Activated naive CD8-positive, alpha-beta T cell treated with anti-CD3 and anti-CD28 coated beads for 36 hours (primary cell): ENCODE results near the gene KLK15. TPM values are rescaled to one million over a fixed set of nuclear protein-coding genes. Genes with fewer than 3 reads are reported as not detected.

Source experiments
- DNase-seq: peaks from one replicate; pipeline ENCODE4 v3.0.0; 2021
- H3K27ac Mint-ChIP-seq: one replicate; pipeline ENCODE4 v1.8.0; 2022; ENCODE audit warnings: mild to moderate bottlenecking, moderate library complexity, mixed read lengths
- H3K27me3 Mint-ChIP-seq: one replicate; pipeline ENCODE4 v1.8.0; 2022; ENCODE audit warnings: mild to moderate bottlenecking, mixed read lengths
- H3K36me3 Mint-ChIP-seq: one replicate; pipeline ENCODE4 v1.8.0; 2021; ENCODE audit warnings: mild to moderate bottlenecking, mixed read lengths
- H3K4me1 Mint-ChIP-seq: one replicate; pipeline ENCODE4 v1.8.0; 2021; ENCODE audit warnings: mixed read lengths
- H3K4me3 Mint-ChIP-seq: one replicate; pipeline ENCODE4 v1.8.0; 2022; ENCODE audit warnings: mild to moderate bottlenecking, moderate library complexity, mixed read lengths
- H3K9me3 Mint-ChIP-seq: one replicate; pipeline ENCODE4 v1.8.0; 2022; ENCODE audit warnings: mixed read lengths
- total RNA-seq, 2 experiments: library from RNA; stranded (reverse); gene quantifications; one replicate each; pipeline ENCODE4 v1.2.3, GENCODE V29; 2021

The KLK15 gene
- total RNA-seq, result not detected

GRCh38 chr19:50833117-50833801 is at the start of gene KLK15:
KLK15 (minus strand) TSS chr19:50833574; CDS start chr19:50831492, 2,082 bp downstream.
- DNase-seq, result no peak
- H3K9me3 Mint-ChIP-seq, result no peaks in the 10 kb centered on the region
- peaks cover 73% of the 10 kb centered on the region for H3K27me3 Mint-ChIP-seq
- H3K27ac Mint-ChIP-seq, result no peak within 1 kb of the TSS
- H3K4me1 Mint-ChIP-seq, result peaks cover 10% of the 10 kb centered on the region
- no peak within 1 kb of the TSS for H3K4me3 Mint-ChIP-seq
- no peaks in the 10 kb centered on the region for H3K36me3 Mint-ChIP-seq

- Mint-ChIP-seq H3K4me3 (no peak overlapping the region), H3K27me3 (peaks cover 46% of the 10 kb centered on the region), H3K9me3 (no peaks in the 10 kb centered on the region), H3K27ac (no peak overlapping the region), H3K36me3 (no peaks in the 10 kb centered on the region), H3K4me1 (no peaks in the 10 kb centered on the region)
- DNase-seq, result no peak
These were observed 48.8 kb upstream of the KLK15 start for GRCh38 chr19:50882188-50882587.

- H3K27me3 Mint-ChIP-seq, result peaks cover 46% of the 10 kb centered on the region
These were observed 46.9 kb upstream of the KLK15 start for GRCh38 chr19:50880241-50880640.

GRCh38 chr19:50878851-50879250 is 45.5 kb upstream of the KLK15 start:
- Mint-ChIP-seq H3K9me3 (no peaks in the 10 kb centered on the region), H3K27ac (no peak overlapping the region), H3K36me3 (no peaks in the 10 kb centered on the region), H3K4me3 (no peak overlapping the region), H3K27me3 (peaks cover 41% of the 10 kb centered on the region), H3K4me1 (no peaks in the 10 kb centered on the region)
- no peak for DNase-seq

More at GRCh38 chr19:50880241-50880640, 46.9 kb upstream of the KLK15 start:
- no peaks in the 10 kb centered on the region for H3K9me3 Mint-ChIP-seq
- no peak overlapping the region for H3K27ac Mint-ChIP-seq
- H3K36me3 Mint-ChIP-seq, result no peaks in the 10 kb centered on the region
- no peaks in the 10 kb centered on the region for H3K4me1 Mint-ChIP-seq
- H3K4me3 Mint-ChIP-seq, result no peak overlapping the region
- DNase-seq, result no peak

GRCh38 chr19:50877338-50877737 is 44.0 kb upstream of the KLK15 start:
- Mint-ChIP-seq H3K4me1 (no peaks in the 10 kb centered on the region), H3K9me3 (no peaks in the 10 kb centered on the region), H3K4me3 (no peak overlapping the region), H3K36me3 (no peaks in the 10 kb centered on the region), H3K27me3 (peaks cover 36% of the 10 kb centered on the region), H3K27ac (no peak overlapping the region)
- no peak for DNase-seq

- no peak for DNase-seq
- Mint-ChIP-seq H3K4me1 (no peaks in the 10 kb centered on the region), H3K27ac (no peak overlapping the region), H3K4me3 (no peak overlapping the region), H3K36me3 (no peaks in the 10 kb centered on the region), H3K9me3 (no peaks in the 10 kb centered on the region), H3K27me3 (peaks cover 34% of the 10 kb centered on the region)
These were observed 43.1 kb upstream of the KLK15 start for GRCh38 chr19:50876456-50876855.

- DNase-seq, result no peak
- peaks cover 39% of the 10 kb centered on the region for H3K27me3 Mint-ChIP-seq
- H3K9me3 Mint-ChIP-seq, result no peaks in the 10 kb centered on the region
- no peak overlapping the region for H3K4me3 Mint-ChIP-seq
- no peaks in the 10 kb centered on the region for H3K36me3 Mint-ChIP-seq
- no peak overlapping the region for H3K27ac Mint-ChIP-seq
- H3K4me1 Mint-ChIP-seq, result no peaks in the 10 kb centered on the region
These were observed 42.5 kb upstream of the KLK15 start for GRCh38 chr19:50875795-50876422.

- H3K27me3 Mint-ChIP-seq, result peaks cover 37% of the 10 kb centered on the region
- peaks cover 1% of the 10 kb centered on the region for H3K4me1 Mint-ChIP-seq
- H3K4me3 Mint-ChIP-seq, result no peak overlapping the region
- H3K9me3 Mint-ChIP-seq, result peaks cover 1% of the 10 kb centered on the region
- no peak for DNase-seq
- H3K36me3 Mint-ChIP-seq, result no peaks in the 10 kb centered on the region
- no peak overlapping the region for H3K27ac Mint-ChIP-seq
These were observed 40.8 kb upstream of the KLK15 start for GRCh38 chr19:50874211-50874610.

GRCh38 chr19:50873056-50873455 is 39.7 kb upstream of the KLK15 start, which contains the start of gene KLK2:
KLK2 (plus strand) TSS chr19:50873439; CDS start chr19:50873474, 35 bp downstream.
- peaks cover 31% of the 10 kb centered on the region for H3K27me3 Mint-ChIP-seq
- DNase-seq, result no peak
- H3K9me3 Mint-ChIP-seq, result peaks cover 1% of the 10 kb centered on the region
- H3K4me1 Mint-ChIP-seq, result peaks cover 1% of the 10 kb centered on the region
- H3K4me3 Mint-ChIP-seq, result no peak within 1 kb of the TSS
- H3K36me3 Mint-ChIP-seq, result no peaks in the 10 kb centered on the region
- H3K27ac Mint-ChIP-seq, result no peak within 1 kb of the TSS

- peak; percentile 50 for DNase-seq
- Mint-ChIP-seq H3K27ac (no peak overlapping the region), H3K36me3 (no peaks in the 10 kb centered on the region), H3K4me3 (no peak overlapping the region), H3K4me1 (peaks cover 1% of the 10 kb centered on the region), H3K9me3 (peaks cover 1% of the 10 kb centered on the region), H3K27me3 (peaks cover 38% of the 10 kb centered on the region)
These were observed 37.2 kb upstream of the KLK15 start for GRCh38 chr19:50870417-50871089.

- Mint-ChIP-seq H3K4me3 (no peak overlapping the region), H3K27me3 (peaks cover 45% of the 10 kb centered on the region), H3K4me1 (peaks cover 1% of the 10 kb centered on the region), H3K27ac (no peak overlapping the region), H3K9me3 (peaks cover 1% of the 10 kb centered on the region), H3K36me3 (no peaks in the 10 kb centered on the region)
- no peak for DNase-seq
These were observed 36.1 kb upstream of the KLK15 start for GRCh38 chr19:50869479-50869878.

GRCh38 chr19:50861496-50862286 is 28.3 kb upstream of the KLK15 start:
- Mint-ChIP-seq H3K4me1 (no peaks in the 10 kb centered on the region), H3K36me3 (no peaks in the 10 kb centered on the region), H3K27me3 (peaks cover 60% of the 10 kb centered on the region), H3K27ac (no peak overlapping the region), H3K9me3 (no peaks in the 10 kb centered on the region), H3K4me3 (no peak overlapping the region)
- DNase-seq, result no peak

GRCh38 chr19:50861010-50861409 is 27.6 kb upstream of the KLK15 start:
- DNase-seq, result no peak
- Mint-ChIP-seq H3K36me3 (no peaks in the 10 kb centered on the region), H3K4me1 (no peaks in the 10 kb centered on the region), H3K27me3 (peaks cover 60% of the 10 kb centered on the region), H3K4me3 (no peak overlapping the region), H3K27ac (no peak overlapping the region), H3K9me3 (no peaks in the 10 kb centered on the region)

- DNase-seq, result no peak
- Mint-ChIP-seq H3K4me1 (no peaks in the 10 kb centered on the region), H3K36me3 (no peaks in the 10 kb centered on the region), H3K27me3 (peaks cover 64% of the 10 kb centered on the region), H3K9me3 (no peaks in the 10 kb centered on the region), H3K27ac (no peak overlapping the region), H3K4me3 (no peak overlapping the region)
These were observed 26.5 kb upstream of the KLK15 start for GRCh38 chr19:50859849-50860248.

- H3K36me3 Mint-ChIP-seq, result no peaks in the 10 kb centered on the region
- DNase-seq, result no peak
- no peak overlapping the region for H3K4me3 Mint-ChIP-seq
- H3K4me1 Mint-ChIP-seq, result no peaks in the 10 kb centered on the region
- H3K9me3 Mint-ChIP-seq, result no peaks in the 10 kb centered on the region
- H3K27me3 Mint-ChIP-seq, result peaks cover 70% of the 10 kb centered on the region
- H3K27ac Mint-ChIP-seq, result no peak overlapping the region
These were observed 25.5 kb upstream of the KLK15 start for GRCh38 chr19:50858886-50859285.
